Liver (tissue), 3 donors: Measurements from ENCODE around the gene TFCP2.

Experiments
- GABPA ChIP-seq, 2 donors: IDR thresholded peaks in 1 of 2; conservative IDR thresholded peaks in 1 of 2; 2 replicates each; pipeline ENCODE4 v1.6.1; 2016; ENCODE audit warnings: antibody characterized with exemption in 2 of 2, mild to moderate bottlenecking in 1 of 2, moderate library complexity in 1 of 2
- JUND ChIP-seq, 2 donors: IDR thresholded peaks; 2 replicates each; pipeline ENCODE4 v1.6.1; 2016; ENCODE audit warnings: antibody characterized with exemption in 2 of 2
- RXRA ChIP-seq, 2 donors: IDR thresholded peaks; 2 replicates each; pipeline ENCODE4 v1.6.1; 2017 to 2018; ENCODE audit warnings: antibody characterized with exemption in 2 of 2, mild to moderate bottlenecking in 1 of 2
- SP1 ChIP-seq: IDR thresholded peaks from 2 replicates; pipeline ENCODE4 v1.6.1; 2018; ENCODE audit warnings: antibody characterized with exemption, mild to moderate bottlenecking
- TAF1 ChIP-seq: conservative IDR thresholded peaks from 2 replicates; pipeline ENCODE4 v1.6.1; 2016; ENCODE audit warnings: antibody characterized with exemption, mild to moderate bottlenecking
- YY1 ChIP-seq: IDR thresholded peaks from 2 replicates; pipeline ENCODE4 v1.6.1; 2016; ENCODE audit warnings: antibody characterized with exemption, mild to moderate bottlenecking
- TF ChIP-seq, protein P1 (sequence below): fragments of 150-350 bp; IDR thresholded peaks from 2 replicates; pipeline ENCODE4 v1.5.1; 2017; ENCODE audit warnings: improper control_type of control experiment, low read depth, low read length; ENCODE audit not compliant: missing input control
- TF ChIP-seq, protein P2 (sequence below): IDR thresholded peaks from 2 replicates; pipeline ENCODE4 v1.6.1; 2016; ENCODE audit warnings: antibody characterized with exemption
- TF ChIP-seq, protein P3 (sequence below): IDR thresholded peaks from 2 replicates; pipeline ENCODE4 v1.6.1; 2016; ENCODE audit warnings: antibody characterized with exemption
- donor health status: healthy.
- donor health status: healthy.

DNA sequence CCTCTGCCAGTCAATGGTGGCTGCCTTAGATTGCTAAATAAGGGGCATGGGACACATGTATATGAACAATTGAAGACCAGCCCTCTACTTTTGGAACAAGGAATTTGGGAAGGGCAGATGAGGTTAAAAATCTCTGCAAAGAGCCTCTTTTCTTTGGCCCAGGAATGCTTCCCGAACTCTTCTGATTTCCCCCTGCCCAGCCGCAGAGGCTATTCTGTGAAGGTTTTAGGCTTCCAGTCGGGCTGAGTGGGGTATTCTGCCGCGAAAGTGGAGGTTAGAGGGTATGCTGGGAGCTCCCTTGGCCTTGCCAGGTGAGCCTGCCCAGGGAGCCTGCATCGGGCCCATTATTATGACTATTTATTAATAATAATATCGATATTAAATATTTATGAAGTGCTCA, 43.7 kb upstream of the TFCP2 start:
- TF ChIP-seq, protein P1, sequence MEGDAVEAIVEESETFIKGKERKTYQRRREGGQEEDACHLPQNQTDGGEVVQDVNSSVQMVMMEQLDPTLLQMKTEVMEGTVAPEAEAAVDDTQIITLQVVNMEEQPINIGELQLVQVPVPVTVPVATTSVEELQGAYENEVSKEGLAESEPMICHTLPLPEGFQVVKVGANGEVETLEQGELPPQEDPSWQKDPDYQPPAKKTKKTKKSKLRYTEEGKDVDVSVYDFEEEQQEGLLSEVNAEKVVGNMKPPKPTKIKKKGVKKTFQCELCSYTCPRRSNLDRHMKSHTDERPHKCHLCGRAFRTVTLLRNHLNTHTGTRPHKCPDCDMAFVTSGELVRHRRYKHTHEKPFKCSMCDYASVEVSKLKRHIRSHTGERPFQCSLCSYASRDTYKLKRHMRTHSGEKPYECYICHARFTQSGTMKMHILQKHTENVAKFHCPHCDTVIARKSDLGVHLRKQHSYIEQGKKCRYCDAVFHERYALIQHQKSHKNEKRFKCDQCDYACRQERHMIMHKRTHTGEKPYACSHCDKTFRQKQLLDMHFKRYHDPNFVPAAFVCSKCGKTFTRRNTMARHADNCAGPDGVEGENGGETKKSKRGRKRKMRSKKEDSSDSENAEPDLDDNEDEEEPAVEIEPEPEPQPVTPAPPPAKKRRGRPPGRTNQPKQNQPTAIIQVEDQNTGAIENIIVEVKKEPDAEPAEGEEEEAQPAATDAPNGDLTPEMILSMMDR, result no peak
- TF ChIP-seq, protein P2, sequence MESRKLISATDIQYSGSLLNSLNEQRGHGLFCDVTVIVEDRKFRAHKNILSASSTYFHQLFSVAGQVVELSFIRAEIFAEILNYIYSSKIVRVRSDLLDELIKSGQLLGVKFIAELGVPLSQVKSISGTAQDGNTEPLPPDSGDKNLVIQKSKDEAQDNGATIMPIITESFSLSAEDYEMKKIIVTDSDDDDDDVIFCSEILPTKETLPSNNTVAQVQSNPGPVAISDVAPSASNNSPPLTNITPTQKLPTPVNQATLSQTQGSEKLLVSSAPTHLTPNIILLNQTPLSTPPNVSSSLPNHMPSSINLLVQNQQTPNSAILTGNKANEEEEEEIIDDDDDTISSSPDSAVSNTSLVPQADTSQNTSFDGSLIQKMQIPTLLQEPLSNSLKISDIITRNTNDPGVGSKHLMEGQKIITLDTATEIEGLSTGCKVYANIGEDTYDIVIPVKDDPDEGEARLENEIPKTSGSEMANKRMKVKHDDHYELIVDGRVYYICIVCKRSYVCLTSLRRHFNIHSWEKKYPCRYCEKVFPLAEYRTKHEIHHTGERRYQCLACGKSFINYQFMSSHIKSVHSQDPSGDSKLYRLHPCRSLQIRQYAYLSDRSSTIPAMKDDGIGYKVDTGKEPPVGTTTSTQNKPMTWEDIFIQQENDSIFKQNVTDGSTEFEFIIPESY, result no peak
- TF ChIP-seq YY1 (no peak), TAF1 (no peak), GABPA (IDR thresholded peaks at IDR 0.05 in 1 of 2, conservative IDR thresholded peaks at IDR 0.05 in 1 of 2) (no peak), JUND (IDR thresholded peaks at IDR 0.05) (no peak), SP1 (no peak), RXRA (IDR thresholded peaks at IDR 0.05) (no peak)
- TF ChIP-seq, protein P3, sequence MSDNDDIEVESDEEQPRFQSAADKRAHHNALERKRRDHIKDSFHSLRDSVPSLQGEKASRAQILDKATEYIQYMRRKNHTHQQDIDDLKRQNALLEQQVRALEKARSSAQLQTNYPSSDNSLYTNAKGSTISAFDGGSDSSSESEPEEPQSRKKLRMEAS, result no peak
